Mammary epithelial cell (primary cell): ENCODE results near the gene HIVEP3.
"Not testable (repeated sequence)": the region's sequence is repeated elsewhere in the genome, so short reads cannot be mapped to it uniquely, and the experiment has no call there.

Source experiments
- EZH2 ChIP-seq: IDR thresholded peaks from 2 replicates; pipeline ENCODE4 v1.6.1; 2012; ENCODE audit warnings: low read length, inconsistent platforms, borderline replicate concordance
- TF ChIP-seq, protein P1 (sequence below), 2 donors: IDR thresholded peaks in 1 of 2; conservative IDR thresholded peaks in 1 of 2; 2 replicates each; pipeline ENCODE4 v1.5.1; 2011 to 2012; ENCODE audit warnings: inconsistent platforms in 2 of 2, low read length in 2 of 2, mild to moderate bottlenecking in 2 of 2, control low read depth in 1 of 2, low read depth in 1 of 2; ENCODE audit not compliant: insufficient read depth in 1 of 2; ENCODE audit errors: extremely low read depth in 1 of 2

DNA sequence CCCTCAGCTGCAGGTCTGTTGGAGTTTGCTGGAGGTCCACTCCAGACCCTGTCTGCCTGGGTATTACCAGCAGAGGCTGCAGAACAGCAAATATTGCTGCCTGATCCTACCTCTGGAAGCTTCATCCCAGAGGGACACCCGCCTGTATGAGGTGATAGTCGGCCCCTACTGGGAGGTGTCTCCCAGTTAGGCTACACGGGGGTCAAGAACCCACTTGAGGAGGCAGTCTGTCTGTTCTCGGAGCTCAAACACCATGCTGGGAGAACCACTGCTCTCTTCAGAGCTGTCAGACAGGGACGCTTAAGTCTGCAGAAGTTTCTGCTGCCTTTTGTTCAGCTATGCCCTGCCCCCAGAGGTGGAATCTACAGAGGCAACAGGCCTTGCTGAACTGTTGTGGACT lies 364.0 kb downstream of the HIVEP3 start:
- TF ChIP-seq, protein P1, sequence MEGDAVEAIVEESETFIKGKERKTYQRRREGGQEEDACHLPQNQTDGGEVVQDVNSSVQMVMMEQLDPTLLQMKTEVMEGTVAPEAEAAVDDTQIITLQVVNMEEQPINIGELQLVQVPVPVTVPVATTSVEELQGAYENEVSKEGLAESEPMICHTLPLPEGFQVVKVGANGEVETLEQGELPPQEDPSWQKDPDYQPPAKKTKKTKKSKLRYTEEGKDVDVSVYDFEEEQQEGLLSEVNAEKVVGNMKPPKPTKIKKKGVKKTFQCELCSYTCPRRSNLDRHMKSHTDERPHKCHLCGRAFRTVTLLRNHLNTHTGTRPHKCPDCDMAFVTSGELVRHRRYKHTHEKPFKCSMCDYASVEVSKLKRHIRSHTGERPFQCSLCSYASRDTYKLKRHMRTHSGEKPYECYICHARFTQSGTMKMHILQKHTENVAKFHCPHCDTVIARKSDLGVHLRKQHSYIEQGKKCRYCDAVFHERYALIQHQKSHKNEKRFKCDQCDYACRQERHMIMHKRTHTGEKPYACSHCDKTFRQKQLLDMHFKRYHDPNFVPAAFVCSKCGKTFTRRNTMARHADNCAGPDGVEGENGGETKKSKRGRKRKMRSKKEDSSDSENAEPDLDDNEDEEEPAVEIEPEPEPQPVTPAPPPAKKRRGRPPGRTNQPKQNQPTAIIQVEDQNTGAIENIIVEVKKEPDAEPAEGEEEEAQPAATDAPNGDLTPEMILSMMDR (conservative IDR thresholded peaks at IDR 0.05 in 1 of 2, IDR thresholded peaks at IDR 0.05 in 1 of 2; ENCODE audit: extremely low read depth in 1 of 2, insufficient read depth in 1 of 2, low read depth in 1 of 2, low read length in 2 of 2): not testable (repeated sequence)
- TF ChIP-seq EZH2: not testable (repeated sequence)
